ENCODE measurements around the gene RTBDN. TPM values are rescaled to one million over a fixed set of nuclear protein-coding genes. Genes with fewer than 3 reads are reported as not detected.

The RTBDN gene
- total and polyA plus RNA-seq, 10 of the 15 experiments (the other 5 are each of a cell fraction or from before 2014, with no cell fraction given) = 0.45 TPM; not detected in 9

GRCh38 chr19:12838182-12838885 is 4.0 kb upstream of the RTBDN start, which contains the start of gene MAST1:
Gene MAST1 (plus strand): TSS chr19:12838515. CDS start chr19:12838573, 58 bp downstream.
- Histone ChIP-seq H3K9ac (ENCODE audit: control insufficient read depth, insufficient read depth, low read length) (no peak within 1 kb of the TSS), H3K9me3 (replicated peaks; ENCODE audit: control insufficient read depth, insufficient read depth, low read length) (no peaks in the 10 kb centered on the region; the same call in none of the 3 replicates), H3K27ac (ENCODE audit: control insufficient read depth, insufficient read depth) (no peak within 1 kb of the TSS), H3K36me3 (ENCODE audit: control insufficient read depth in 2 of 2, insufficient read depth in 2 of 2, low read length in 1 of 2) (no peaks in the 10 kb centered on the region), H3K4me1 (ENCODE audit: control insufficient read depth, insufficient read depth, low read length) (peaks cover 7% of the 10 kb centered on the region; the same call in 1 of the 2 replicates), H2AFZ (ENCODE audit: control insufficient read depth, low read depth, low read length) (no peak within 1 kb of the TSS), H3K4me3 (no peak within 1 kb of the TSS), H3K4me2 (ENCODE audit: control insufficient read depth, insufficient read depth) (peak within 1 kb of the TSS; percentile 48; the same call in 1 of the 2 replicates), H3K27me3 (replicated peaks in 1 of 2; ENCODE audit: control insufficient read depth in 2 of 2, insufficient read depth in 2 of 2, low read length in 1 of 2) (peaks cover 8 to 40% of the 10 kb centered on the region in 2 experiments), H3K79me2 (ENCODE audit: control insufficient read depth, insufficient read depth, low read length) (no peaks in the 10 kb centered on the region), H4K20me1 (ENCODE audit: control insufficient read depth, insufficient read depth) (no peaks in the 10 kb centered on the region; the same call in 1 of the 2 replicates)
- DNase-seq (ENCODE audit: low read depth, low spot score) (no peak), FAIRE-seq (no peak), ATAC-seq (peak; percentile 75)
- intact Hi-C loops (cut with micrococcal nuclease; ENCODE audit: unreplicated experiment) (no loop called here), in situ Hi-C loops (cut with MboI) (no loop called here)
- ChIA-PET POLR2A (no interaction called here), SMC1A (ENCODE audit: uncharacterized antibody, unreplicated experiment) (no interaction called here), CTCF (interaction anchor here (1.6 kb wide), 1 partner anchor 73 kb away, joined by 9 read pairs; no protein-coding TSS in a partner anchor), RAD21 (ENCODE audit: unreplicated experiment) (interaction anchor here (1.4 kb wide), 1 partner anchor 61 kb away, joined by 3 read pairs; no protein-coding TSS in a partner anchor)
- BruUV-seq (replicated peaks) = no TSS peak
- 1% methylated on average over 30 of the region's 69 CpGs for WGBS (ENCODE audit: insufficient coverage, insufficient replicate concordance, low lambda C conversion rate, missing lambda C conversion rate)
- TF ChIP-seq ZBTB33 (IDR thresholded peaks at IDR 0.05) (no peak), HDAC2 (IDR thresholded peaks at IDR 0.05) (no peak), ATF2 (IDR thresholded peaks at IDR 0.05; ENCODE audit: low read length) (no peak), BCL3 (IDR thresholded peaks at IDR 0.05; ENCODE audit: borderline replicate concordance, insufficient read depth, low read depth, low read length, poor library complexity, severe bottlenecking) (no peak), EP300 (IDR thresholded peaks at IDR 0.05; ENCODE audit: borderline replicate concordance in 1 of 2, control insufficient read depth in 1 of 2, low read depth in 2 of 2, low read length in 2 of 2) (no peak), PRDM15 (CRISPR knock-in tag; IDR thresholded peaks at IDR 0.05) (no peak), GATAD2B (conservative IDR thresholded peaks at IDR 0.05; ENCODE audit: low read depth) (0 out of 2 replicates have a peak, but pooled peaks have one; percentile 26), REST (IDR thresholded peaks at IDR 0.05; ENCODE audit: low read depth, low read length) (no peak), ZNF207 (IDR thresholded peaks at IDR 0.05; ENCODE audit: borderline replicate concordance) (no peak)
